ENCODE measurements around the gene ITIH4. TPM values are rescaled to one million over a fixed set of nuclear protein-coding genes. Genes with fewer than 3 reads are reported as not detected.

Gene ITIH4
- total RNA-seq, 1 donor from 2014 or later: 8.0 TPM

Small RNA genes lying within 50 kb of the gene (microRNA-seq; reads per million reads assigned to microRNA genes)
- gene MIR8064 (ENCODE audit: unreplicated experiment): not detected

Other genes starting within 250 kb of the ITIH4 start
- 192 TPM for gene PBRM1, start 144.8 kb downstream of the ITIH4 start, total RNA-seq (ENCODE audit: unreplicated experiment)
- 75.2 TPM for gene GNL3, start 144.6 kb downstream of the ITIH4 start, total RNA-seq (ENCODE audit: unreplicated experiment)
- 46.4 TPM for gene GLT8D1, start 124.9 kb downstream of the ITIH4 start, total RNA-seq (ENCODE audit: unreplicated experiment)
- gene SPCS1, start 124.6 kb downstream of the ITIH4 start, total RNA-seq (ENCODE audit: unreplicated experiment): 62.4 TPM
- 28.5 TPM for gene NEK4, start 59.7 kb downstream of the ITIH4 start, total RNA-seq (ENCODE audit: unreplicated experiment)
- gene ITIH1, start 53.1 kb downstream of the ITIH4 start, total RNA-seq (ENCODE audit: unreplicated experiment): not detected
- gene ITIH3, start 35.9 kb downstream of the ITIH4 start, total RNA-seq (ENCODE audit: unreplicated experiment): not detected
- gene MUSTN1, start 4.3 kb upstream of the ITIH4 start, total RNA-seq (ENCODE audit: unreplicated experiment): 3.5 TPM
- 23.0 TPM for gene STIMATE, start 66.9 kb upstream of the ITIH4 start, total RNA-seq (ENCODE audit: unreplicated experiment)
- 6.5 TPM for gene SFMBT1, start 215.4 kb upstream of the ITIH4 start, total RNA-seq (ENCODE audit: unreplicated experiment)

Data from glutamatergic neuron (in vitro differentiated cells).